ENCODE measurements around the gene COX17. TPM values are rescaled to one million over a fixed set of nuclear protein-coding genes. Genes with fewer than 3 reads are reported as not detected.
"Not testable (repeated sequence)": the region's sequence is repeated elsewhere in the genome, so short reads cannot be mapped to it uniquely, and the experiment has no call there.

COX17 gene
- polyA plus RNA-seq (2014; cell fraction: cytosol; rRNA removed) = 27.6 and 28.1 TPM in 2 replicates
- polyA plus RNA-seq (2014; cell fraction: nucleus; rRNA removed) = 24.5 and 26.3 TPM in 2 replicates

GRCh38 chr3:119676771-119677640 lies at the start of gene COX17:
Gene COX17 (minus strand): TSS chr3:119677406. CDS start chr3:119677310, 96 bp downstream.
- DNase-seq (ENCODE audit: low spot score) = peak; percentile 98

GRCh38 chr3:119726909-119727308 lies 49.7 kb upstream of the COX17 start:
- DNase-seq (ENCODE audit: low spot score) = no peak

GRCh38 chr3:119723022-119723421 lies 45.8 kb upstream of the COX17 start:
- DNase-seq (ENCODE audit: low spot score) = no peak

GRCh38 chr3:119717520-119717919 lies 40.3 kb upstream of the COX17 start:
- no peak for DNase-seq (ENCODE audit: low spot score)

- no peak for DNase-seq (ENCODE audit: low spot score)
Observed at GRCh38 chr3:119716998-119717397, 39.8 kb upstream of the COX17 start.

GRCh38 chr3:119715105-119715504 lies 37.9 kb upstream of the COX17 start:
- DNase-seq (ENCODE audit: low spot score) = no peak

- DNase-seq (ENCODE audit: low spot score) = no peak
Observed at GRCh38 chr3:119703820-119704531, 26.8 kb upstream of the COX17 start.

- peak; percentile 93 for DNase-seq (ENCODE audit: low spot score)
Observed at GRCh38 chr3:119702530-119703527, 25.6 kb upstream of the COX17 start, which contains the start of gene CFAP91. Gene CFAP91 (plus strand): TSS chr3:119703022. CDS start chr3:119703099, 77 bp downstream.

GRCh38 chr3:119700920-119701734 lies 23.9 kb upstream of the COX17 start:
- DNase-seq (ENCODE audit: low spot score) = no peak

- DNase-seq (ENCODE audit: low spot score) = no peak
Observed at GRCh38 chr3:119700269-119700919, 23.2 kb upstream of the COX17 start.

- DNase-seq (ENCODE audit: low spot score) = no peak
Observed at GRCh38 chr3:119697394-119697793, 20.2 kb upstream of the COX17 start.

- DNase-seq (ENCODE audit: low spot score) = peak; percentile 9
Observed at GRCh38 chr3:119695480-119695879, 18.3 kb upstream of the COX17 start.

GRCh38 chr3:119690043-119690656 lies 12.9 kb upstream of the COX17 start:
- DNase-seq (ENCODE audit: low spot score) = peak; percentile 13

- no peak for DNase-seq (ENCODE audit: low spot score)
Observed at GRCh38 chr3:119683421-119683820, 6.2 kb upstream of the COX17 start.

- DNase-seq (ENCODE audit: low spot score) = peak; percentile 31
Observed at GRCh38 chr3:119681279-119681678, 4.1 kb upstream of the COX17 start.

GRCh38 chr3:119679874-119680273 lies 2.7 kb upstream of the COX17 start:
- no peak for DNase-seq (ENCODE audit: low spot score)

GRCh38 chr3:119678209-119678608 lies 1.0 kb upstream of the COX17 start:
- DNase-seq (ENCODE audit: low spot score) = not testable (repeated sequence)

GRCh38 chr3:119677641-119677934 lies 382 bp upstream of the COX17 start:
- DNase-seq (ENCODE audit: low spot score) = no peak

- peak; percentile 5 for DNase-seq (ENCODE audit: low spot score)
Observed at GRCh38 chr3:119676020-119676419, 1.2 kb downstream of the COX17 start.
